ENCODE measurements around the gene PGLYRP2. TPM values are rescaled to one million over a fixed set of nuclear protein-coding genes. Genes with fewer than 3 reads are reported as not detected.

The PGLYRP2 gene
- total and polyA plus RNA-seq, 12 donors: not detected

GRCh38 chr19:15427991-15428471 lies 51.3 kb downstream of the PGLYRP2 start:
- Histone ChIP-seq H3K4me3 (no peak overlapping the region), H3K36me3 (peaks cover 0 to 66% (median 32%) of the 10 kb centered on the region in 9 donors), H3K9me3 (peaks cover 0 to 6% (median 0%) of the 10 kb centered on the region in 11 donors), H3K27me3 (no peaks in the 10 kb centered on the region), H3K4me1 (peaks cover 10 to 42% (median 35%) of the 10 kb centered on the region in 9 donors), H3K27ac (no peak overlapping the region)
- DNase-seq: no peak
- intact Hi-C loops (cut with DNase I): no loop called here
- WGBS, 2 donors: 92 to 96% methylated on average over 31 to 35 of the region's 35 CpGs
- ATAC-seq: no peak
- no peak for TF ChIP-seq CTCF (IDR thresholded peaks at IDR 0.05)

- H3K36me3 ChIP-seq: peaks cover 0 to 73% (median 40%) of the 10 kb centered on the region in 9 donors
- peaks cover 0 to 7% (median 0%) of the 10 kb centered on the region in 11 donors for H3K9me3 ChIP-seq
- no peak overlapping the region for H3K4me3 ChIP-seq
- peaks cover 10 to 45% (median 41%) of the 10 kb centered on the region in 9 donors for H3K4me1 ChIP-seq
- ATAC-seq: no peak
- no peak for DNase-seq
- 97% methylated on average over 25 of the region's 25 CpGs for WGBS, 2 donors
- intact Hi-C loops (cut with DNase I): no loop called here
- no peaks in the 10 kb centered on the region for H3K27me3 ChIP-seq
- no peak for TF ChIP-seq CTCF (IDR thresholded peaks at IDR 0.05)
- no peak overlapping the region for H3K27ac ChIP-seq
These were observed 52.0 kb downstream of the PGLYRP2 start for GRCh38 chr19:15427350-15427700.

GRCh38 chr19:15426485-15427349 lies 52.6 kb downstream of the PGLYRP2 start:
- Histone ChIP-seq H3K27me3 (no peaks in the 10 kb centered on the region), H3K27ac (no peak overlapping the region), H3K4me3 (no peak overlapping the region), H3K4me1 (peaks cover 13 to 50% (median 38%) of the 10 kb centered on the region in 9 donors), H3K36me3 (peaks cover 0 to 78% (median 41%) of the 10 kb centered on the region in 9 donors), H3K9me3 (peaks cover 0 to 7% (median 0%) of the 10 kb centered on the region in 11 donors)
- 89 to 90% methylated on average over 16 of the region's 16 CpGs for WGBS, 2 donors
- ATAC-seq (no peak), DNase-seq (no peak)
- intact Hi-C loops (cut with DNase I): no loop called here
- TF ChIP-seq CTCF (IDR thresholded peaks at IDR 0.05): no peak

- H3K36me3 ChIP-seq: peaks cover 0 to 82% (median 41%) of the 10 kb centered on the region in 9 donors
- peaks cover 3 to 44% (median 27%) of the 10 kb centered on the region in 9 donors for H3K4me1 ChIP-seq
- no peaks in the 10 kb centered on the region for H3K27me3 ChIP-seq
- DNase-seq (no peak), ATAC-seq (no peak)
- no peak for TF ChIP-seq CTCF (IDR thresholded peaks at IDR 0.05)
- no peak overlapping the region for H3K27ac ChIP-seq
- intact Hi-C loops (cut with DNase I): no loop called here
- H3K4me3 ChIP-seq: no peak overlapping the region
- peaks cover 0 to 7% (median 0%) of the 10 kb centered on the region in 11 donors for H3K9me3 ChIP-seq
- WGBS, 2 donors: 93 to 94% methylated on average over 26 to 36 of the region's 36 CpGs
These were observed 53.9 kb downstream of the PGLYRP2 start for GRCh38 chr19:15425321-15425950.

Data from heart right ventricle (tissue), 16 donors.